SK-N-SH treated with all-trans-retinoic acid at 6 μM for 48 hours (cell line): Measurements from ENCODE around the gene ATRAID.

Source experiments
- PATZ1 ChIP-seq: fragments of 250-450 bp; sonication (Bioruptor Pico); IDR thresholded peaks from 2 replicates; pipeline ENCODE4 v1.8.0; 2020; ENCODE audit warnings: mild to moderate bottlenecking, moderate library complexity, borderline replicate concordance
- TCF4 ChIP-seq: fragments of 250-450 bp; sonication (Bioruptor Pico); IDR thresholded peaks from 2 replicates; pipeline ENCODE4 v1.8.0; 2021; ENCODE audit warnings: mild to moderate bottlenecking, moderate library complexity, borderline replicate concordance
- TOX ChIP-seq: fragments of 250-450 bp; sonication (Bioruptor Pico); IDR thresholded peaks from 2 replicates; pipeline ENCODE4 v1.8.0; 2021; ENCODE audit warnings: mild to moderate bottlenecking, moderate library complexity, borderline replicate concordance
- ZFP3 ChIP-seq: fragments of 250-450 bp; sonication (Bioruptor Pico); IDR thresholded peaks from 2 replicates; pipeline ENCODE4 v1.5.0; 2020; ENCODE audit warnings: mild to moderate bottlenecking, moderate library complexity
- ZFP30 ChIP-seq: fragments of 450-650 bp; formaldehyde crosslinking; IDR thresholded peaks from 2 replicates; pipeline ENCODE4 v1.5.0; 2022; ENCODE audit warnings: mild to moderate bottlenecking, moderate library complexity
- ZNF565 ChIP-seq: fragments of 450-650 bp; formaldehyde crosslinking; conservative IDR thresholded peaks from 2 replicates; pipeline ENCODE4 v1.5.0; 2020; ENCODE audit warnings: low read depth, mild to moderate bottlenecking, moderate library complexity
- ZNF8 ChIP-seq: fragments of 450-650 bp; formaldehyde crosslinking; IDR thresholded peaks from 2 replicates; pipeline ENCODE4 v1.5.0; 2020; ENCODE audit warnings: mild to moderate bottlenecking, moderate library complexity
- TF ChIP-seq, protein P1 (sequence below): fragments of 250-450 bp; sonication (Bioruptor Pico); IDR thresholded peaks from 2 replicates; pipeline ENCODE4 v1.5.0; 2020; ENCODE audit warnings: mild to moderate bottlenecking, moderate library complexity

DNA sequence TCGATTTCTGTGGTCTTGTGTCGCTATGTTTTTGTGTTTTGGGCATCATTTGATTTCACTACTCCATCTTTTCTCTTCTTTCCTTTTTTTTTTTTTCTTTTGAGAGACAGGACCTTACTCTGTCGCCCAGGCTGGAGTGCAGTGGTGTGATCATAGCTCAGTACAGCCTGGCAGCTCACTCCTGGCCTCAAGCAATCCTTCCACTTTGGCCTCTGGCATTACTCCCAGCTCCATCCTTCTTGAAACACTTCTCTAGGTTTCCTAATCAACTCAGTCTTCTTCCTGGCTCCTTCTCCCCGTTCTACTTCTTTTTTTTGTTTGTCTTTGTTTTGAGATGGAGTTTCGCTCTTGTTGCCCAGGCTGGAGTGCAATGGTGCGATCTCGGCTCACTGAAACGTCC, 36.5 kb upstream of the ATRAID start:
- TF ChIP-seq ZFP3 (CRISPR knock-in tag) (no peak), TOX (no peak), TCF4 (no peak), ZFP30 (CRISPR knock-in tag) (no peak), PATZ1 (CRISPR knock-in tag) (no peak), ZNF8 (CRISPR knock-in tag) (no peak), ZNF565 (CRISPR knock-in tag) (no peak)
- TF ChIP-seq, protein P1, sequence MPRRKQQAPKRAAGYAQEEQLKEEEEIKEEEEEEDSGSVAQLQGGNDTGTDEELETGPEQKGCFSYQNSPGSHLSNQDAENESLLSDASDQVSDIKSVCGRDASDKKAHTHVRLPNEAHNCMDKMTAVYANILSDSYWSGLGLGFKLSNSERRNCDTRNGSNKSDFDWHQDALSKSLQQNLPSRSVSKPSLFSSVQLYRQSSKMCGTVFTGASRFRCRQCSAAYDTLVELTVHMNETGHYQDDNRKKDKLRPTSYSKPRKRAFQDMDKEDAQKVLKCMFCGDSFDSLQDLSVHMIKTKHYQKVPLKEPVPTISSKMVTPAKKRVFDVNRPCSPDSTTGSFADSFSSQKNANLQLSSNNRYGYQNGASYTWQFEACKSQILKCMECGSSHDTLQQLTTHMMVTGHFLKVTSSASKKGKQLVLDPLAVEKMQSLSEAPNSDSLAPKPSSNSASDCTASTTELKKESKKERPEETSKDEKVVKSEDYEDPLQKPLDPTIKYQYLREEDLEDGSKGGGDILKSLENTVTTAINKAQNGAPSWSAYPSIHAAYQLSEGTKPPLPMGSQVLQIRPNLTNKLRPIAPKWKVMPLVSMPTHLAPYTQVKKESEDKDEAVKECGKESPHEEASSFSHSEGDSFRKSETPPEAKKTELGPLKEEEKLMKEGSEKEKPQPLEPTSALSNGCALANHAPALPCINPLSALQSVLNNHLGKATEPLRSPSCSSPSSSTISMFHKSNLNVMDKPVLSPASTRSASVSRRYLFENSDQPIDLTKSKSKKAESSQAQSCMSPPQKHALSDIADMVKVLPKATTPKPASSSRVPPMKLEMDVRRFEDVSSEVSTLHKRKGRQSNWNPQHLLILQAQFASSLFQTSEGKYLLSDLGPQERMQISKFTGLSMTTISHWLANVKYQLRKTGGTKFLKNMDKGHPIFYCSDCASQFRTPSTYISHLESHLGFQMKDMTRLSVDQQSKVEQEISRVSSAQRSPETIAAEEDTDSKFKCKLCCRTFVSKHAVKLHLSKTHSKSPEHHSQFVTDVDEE (CRISPR knock-in tag), result no peak
